Large intestine (tissue), 3 donors: ENCODE results near the gene ZCCHC7. TPM values are rescaled to one million over a fixed set of nuclear protein-coding genes. Genes with fewer than 3 reads are reported as not detected.

Source experiments
- DNase-seq, 2 donors: peaks; one replicate each; pipeline versions ENCODE4 v3.0.0 to v3.0.0-alpha.2; 2013
- H3K27ac ChIP-seq: one replicate; pipeline ENCODE4 v1.5.1; 2013; ENCODE audit warnings: low read length
- H3K27me3 ChIP-seq: 2 replicates; pipeline ENCODE4 v1.6.1; 2013; ENCODE audit warnings: low read length; ENCODE audit not compliant: control insufficient read depth, insufficient read depth
- H3K36me3 ChIP-seq: 2 replicates; pipeline ENCODE4 v1.6.1; 2013; ENCODE audit warnings: low read length; ENCODE audit not compliant: control insufficient read depth, insufficient read depth
- H3K4me1 ChIP-seq: one replicate; pipeline ENCODE4 v1.6.1; 2013; ENCODE audit warnings: low read length; ENCODE audit not compliant: control insufficient read depth, insufficient read depth
- H3K4me3 ChIP-seq: one replicate; pipeline ENCODE4 v1.5.1; 2013; ENCODE audit warnings: low read length
- H3K9me3 ChIP-seq: one replicate; pipeline ENCODE4 v1.6.1; 2013; ENCODE audit warnings: mild to moderate bottlenecking, low read depth, low read length, moderate library complexity; ENCODE audit not compliant: control insufficient read depth
- WGBS: methylation state at CpG from one replicate; pipeline ENCODE4 v1.1.5; 2013; ENCODE audit warnings: low lambda C conversion rate; ENCODE audit not compliant: insufficient coverage; 5-methylcytosine and 5-hydroxymethylcytosine counted together
- polyA plus RNA-seq: library from polyadenylated mRNA; unstranded; fragments of 120-200 nt; gene quantifications from one replicate; pipeline ENCODE4 v1.2.1, GENCODE V29; 2013

ZCCHC7 gene
- polyA plus RNA-seq, 1 donor: 15.0 TPM

DNA sequence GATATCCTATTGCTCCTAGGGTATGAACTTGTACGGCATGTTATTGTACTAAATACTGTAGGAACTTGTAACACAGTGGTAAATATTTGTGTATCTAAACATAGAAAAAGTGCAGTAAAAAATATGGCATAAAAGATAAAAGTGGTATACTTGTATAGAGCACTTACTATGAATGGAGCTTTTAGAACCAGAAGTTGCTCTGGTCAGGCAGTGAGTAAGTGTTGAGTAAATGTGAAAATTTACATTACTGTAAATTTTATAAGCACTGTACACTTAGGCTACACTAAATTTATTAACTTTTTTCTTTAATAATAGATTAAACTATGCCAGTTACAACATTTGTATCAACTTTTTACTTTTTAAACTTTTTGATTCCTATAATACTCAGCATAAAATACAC, 109.1 kb downstream of the ZCCHC7 start:
- Histone ChIP-seq H3K27me3 (no peaks in the 10 kb centered on the region), H3K4me1 (no peaks in the 10 kb centered on the region), H3K4me3 (no peak overlapping the region), H3K27ac (no peak overlapping the region), H3K9me3 (no peaks in the 10 kb centered on the region), H3K36me3 (peaks cover 2% of the 10 kb centered on the region)
- no peak for DNase-seq
- 100% methylated on average over 1 of the region's 1 CpG for WGBS

DNA sequence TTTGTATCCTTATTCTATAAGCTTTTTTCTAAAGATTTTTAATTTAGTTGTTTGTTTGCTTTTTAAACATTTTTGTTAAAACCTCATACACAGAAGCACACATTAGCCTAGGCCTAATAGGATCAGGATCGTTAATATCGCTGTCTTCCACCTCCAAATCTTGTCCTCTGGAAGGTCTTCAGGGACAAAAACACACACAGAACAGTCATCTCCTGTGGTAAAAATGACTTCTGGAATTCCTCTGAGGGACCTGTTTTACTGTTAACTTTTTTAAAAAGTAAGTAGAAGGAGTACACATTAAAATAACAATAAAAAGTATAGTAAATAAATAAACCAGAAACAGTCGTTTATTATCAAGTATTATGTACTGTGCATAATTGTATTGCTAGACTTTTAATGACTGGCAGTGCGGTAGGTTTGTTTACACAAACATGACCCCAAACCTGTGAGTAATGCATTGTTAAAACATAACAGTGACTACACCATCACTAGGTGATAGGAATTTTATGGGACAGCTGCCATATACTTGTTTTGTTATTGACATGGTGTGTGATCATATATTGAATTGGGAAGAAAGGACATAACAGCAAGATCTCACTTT, 109.6 kb downstream of the ZCCHC7 start:
- no peak overlapping the region for H3K27ac ChIP-seq
- no peak for DNase-seq
- H3K27me3 ChIP-seq: no peaks in the 10 kb centered on the region
- no peak overlapping the region for H3K4me3 ChIP-seq
- 80% methylated on average over 1 of the region's 4 CpGs for WGBS
- no peaks in the 10 kb centered on the region for H3K9me3 ChIP-seq
- H3K36me3 ChIP-seq: peaks cover 2% of the 10 kb centered on the region
- no peaks in the 10 kb centered on the region for H3K4me1 ChIP-seq

DNA sequence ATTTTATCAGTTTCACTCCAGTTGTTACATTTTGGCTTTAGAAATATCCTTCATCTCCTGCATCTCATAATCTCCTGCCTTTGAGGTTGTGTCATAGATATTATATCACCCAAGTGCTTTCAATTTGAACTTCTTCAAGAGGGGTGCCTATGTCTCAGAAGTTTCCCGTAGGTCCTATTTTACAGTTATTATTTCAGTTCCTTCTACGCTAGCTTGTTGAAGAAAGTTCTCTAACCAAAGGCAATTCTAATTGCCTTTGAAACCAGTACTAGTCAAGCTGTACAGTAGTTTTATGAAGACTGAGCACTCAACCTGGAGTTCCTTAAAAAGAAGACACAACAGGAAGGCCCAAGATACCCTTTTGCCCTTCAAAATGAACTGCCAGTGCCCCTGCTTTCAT, 116.4 kb downstream of the ZCCHC7 start:
- peaks cover 2% of the 10 kb centered on the region for H3K36me3 ChIP-seq
- no peak for DNase-seq
- no CpG with 5 or more reads among the region's 2 CpGs for WGBS
- no peaks in the 10 kb centered on the region for H3K9me3 ChIP-seq
- H3K27me3 ChIP-seq: no peaks in the 10 kb centered on the region
- no peak overlapping the region for H3K4me3 ChIP-seq
- H3K4me1 ChIP-seq: no peaks in the 10 kb centered on the region
- H3K27ac ChIP-seq: no peak overlapping the region

DNA sequence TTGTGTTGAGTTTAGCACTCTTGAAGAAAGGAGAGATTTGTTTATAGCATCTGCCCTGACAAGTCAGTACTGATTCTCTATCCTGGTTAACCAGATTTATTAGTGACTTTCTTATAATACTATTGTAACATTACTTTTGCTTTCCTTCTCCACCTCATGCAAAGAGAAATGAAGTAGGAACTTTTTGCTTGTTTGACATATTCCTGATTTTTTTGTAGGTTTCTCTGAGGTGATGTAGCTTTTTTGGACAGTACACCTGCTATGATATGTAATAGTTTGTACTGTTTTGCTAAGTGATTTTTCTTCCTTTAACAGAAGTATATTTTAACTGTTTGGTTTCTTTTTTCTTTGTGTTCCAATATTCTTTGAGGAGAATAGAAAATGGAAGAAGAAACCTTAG, 117.7 kb downstream of the ZCCHC7 start:
- Histone ChIP-seq H3K36me3 (peaks cover 2% of the 10 kb centered on the region), H3K27ac (no peak overlapping the region), H3K27me3 (no peaks in the 10 kb centered on the region), H3K4me1 (no peaks in the 10 kb centered on the region), H3K4me3 (no peak overlapping the region), H3K9me3 (no peaks in the 10 kb centered on the region)
- DNase-seq: no peak

DNA sequence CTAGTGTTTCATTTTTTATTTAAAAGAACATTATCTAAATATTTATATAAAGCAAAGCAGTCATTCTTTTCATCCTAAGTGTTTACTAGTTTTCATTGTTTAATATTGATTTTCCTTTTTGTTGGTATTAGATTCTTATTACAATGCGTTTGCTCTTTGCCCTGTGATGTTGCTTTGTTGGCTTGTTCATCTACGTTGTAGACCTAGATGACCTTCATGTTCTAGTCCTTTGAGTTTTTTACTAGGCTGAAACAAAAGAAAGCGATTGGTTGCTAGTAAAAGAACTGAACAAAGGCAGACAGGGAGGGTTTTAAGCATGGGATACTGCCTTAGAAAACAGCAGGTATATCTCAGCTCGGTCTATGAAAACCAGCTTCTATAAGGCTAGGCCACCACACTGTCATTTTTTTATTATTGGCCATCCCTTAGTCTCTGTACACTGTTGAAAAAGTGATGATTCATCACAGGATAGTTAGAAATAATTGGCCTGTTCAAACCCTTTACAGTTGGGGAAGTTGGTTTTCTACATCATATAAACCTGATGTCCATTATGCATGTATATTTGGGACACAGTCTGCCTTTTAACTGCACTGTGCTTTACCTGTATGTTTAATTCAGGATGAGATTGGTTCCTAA, 119.0 kb downstream of the ZCCHC7 start:
- Histone ChIP-seq H3K4me3 (no peak overlapping the region), H3K36me3 (no peaks in the 10 kb centered on the region), H3K4me1 (no peaks in the 10 kb centered on the region), H3K9me3 (no peaks in the 10 kb centered on the region), H3K27me3 (no peaks in the 10 kb centered on the region), H3K27ac (no peak overlapping the region)
- WGBS: 100% methylated on average over 2 of the region's 4 CpGs
- DNase-seq: no peak

DNA sequence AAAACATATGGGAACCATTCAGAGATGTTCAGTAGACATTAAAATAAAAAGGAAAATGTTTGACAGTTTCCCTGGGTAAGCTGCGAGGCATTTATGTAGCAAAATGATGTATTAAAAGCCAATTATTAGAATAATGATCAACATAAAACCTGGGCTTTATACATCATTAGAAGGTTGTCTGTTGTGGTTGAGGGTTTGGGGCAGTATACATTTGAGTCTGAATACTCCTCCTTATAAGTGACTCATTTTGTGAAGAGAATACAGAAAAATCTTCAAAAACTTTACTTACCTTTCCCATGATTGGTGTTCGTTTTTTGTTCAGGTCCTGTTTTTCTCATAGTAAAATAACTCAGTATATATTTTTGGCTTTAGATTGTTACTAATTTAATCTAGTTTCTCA, 119.5 kb downstream of the ZCCHC7 start:
- Histone ChIP-seq H3K27me3 (no peaks in the 10 kb centered on the region), H3K4me3 (no peak overlapping the region), H3K4me1 (no peaks in the 10 kb centered on the region), H3K9me3 (no peaks in the 10 kb centered on the region), H3K27ac (no peak overlapping the region), H3K36me3 (no peaks in the 10 kb centered on the region)
- WGBS: 100% methylated on average over 2 of the region's 2 CpGs
- no peak for DNase-seq

DNA sequence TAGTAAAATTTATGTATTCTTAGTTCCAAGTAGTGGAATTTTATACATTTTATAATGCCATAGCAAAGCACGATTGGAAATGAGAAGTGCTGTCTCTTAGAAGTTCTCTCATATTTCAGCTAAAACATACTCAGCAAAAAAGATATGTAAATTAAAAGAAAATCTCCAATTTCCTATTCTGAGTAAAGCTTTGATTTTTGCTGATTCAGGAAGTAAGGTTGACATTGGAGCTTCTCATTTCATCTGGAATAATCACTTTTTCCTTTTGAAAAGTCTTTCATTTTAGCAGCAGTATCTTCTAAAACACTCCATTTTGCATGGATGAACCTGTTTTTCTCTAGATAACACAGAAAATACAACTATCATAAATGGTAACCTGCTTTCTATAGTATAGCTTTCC, 121.0 kb downstream of the ZCCHC7 start:
- H3K27ac ChIP-seq: no peak overlapping the region
- no peaks in the 10 kb centered on the region for H3K27me3 ChIP-seq
- H3K9me3 ChIP-seq: no peaks in the 10 kb centered on the region
- no peak for DNase-seq
- H3K4me3 ChIP-seq: no peak overlapping the region
- WGBS: 80% methylated on average over 1 of the region's 1 CpG
- H3K36me3 ChIP-seq: no peaks in the 10 kb centered on the region
- H3K4me1 ChIP-seq: no peaks in the 10 kb centered on the region

DNA sequence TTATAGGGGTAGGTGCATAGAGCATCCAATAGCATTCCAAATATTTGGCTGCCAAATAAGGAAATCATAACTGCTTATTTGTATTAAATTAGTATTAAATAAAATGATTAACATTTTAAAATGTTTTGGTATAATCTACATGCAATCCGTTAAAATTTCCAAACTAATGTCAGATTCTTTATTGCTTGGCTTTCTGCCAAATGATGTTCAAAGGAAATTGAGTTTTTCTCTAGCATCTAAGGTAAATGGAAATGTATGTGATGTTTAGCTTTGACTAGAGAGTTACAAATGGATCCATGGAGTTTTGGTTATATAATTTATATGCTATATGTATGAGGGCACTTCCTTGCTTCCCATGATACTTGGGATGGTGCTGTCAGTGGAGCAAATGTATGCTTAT, 121.7 kb downstream of the ZCCHC7 start:
- Histone ChIP-seq H3K27me3 (no peaks in the 10 kb centered on the region), H3K27ac (no peak overlapping the region), H3K9me3 (no peaks in the 10 kb centered on the region), H3K36me3 (no peaks in the 10 kb centered on the region), H3K4me3 (no peak overlapping the region), H3K4me1 (no peaks in the 10 kb centered on the region)
- WGBS: 100% methylated on average over 1 of the region's 1 CpG
- DNase-seq: no peak

DNA sequence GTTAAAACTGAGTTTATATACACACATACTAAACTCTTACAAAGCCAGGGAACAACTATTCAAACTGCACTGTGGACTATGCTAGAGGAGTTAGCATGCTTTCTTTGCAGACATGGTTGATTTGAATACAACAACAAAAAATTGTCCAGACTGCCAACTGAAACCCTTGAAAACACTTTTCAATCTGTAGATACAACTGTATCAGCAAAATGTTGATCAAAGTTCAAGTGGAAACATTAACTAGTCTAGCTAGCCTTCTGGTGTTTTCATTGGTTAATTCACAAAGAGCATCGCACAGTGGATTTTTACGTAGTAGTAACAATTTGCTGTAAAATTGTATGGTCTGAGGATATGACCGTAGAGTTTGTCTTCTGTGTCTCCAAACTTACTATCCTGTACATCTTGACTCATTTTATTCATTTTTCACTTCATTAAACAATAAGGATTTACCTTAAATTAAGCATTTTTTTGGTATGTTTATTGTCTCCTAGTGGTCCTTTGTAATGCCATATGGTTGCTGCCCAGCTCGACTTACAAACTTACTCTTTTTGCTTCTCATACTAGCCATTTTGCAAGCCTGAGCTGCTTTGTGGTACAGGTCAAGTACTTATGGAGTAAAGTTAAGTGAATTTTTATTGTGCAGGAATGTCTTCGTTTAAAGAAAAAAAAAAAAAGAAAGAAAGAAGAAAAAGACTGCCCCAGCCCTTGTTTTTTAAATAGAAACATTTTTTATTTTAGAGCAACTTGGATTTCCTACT, 123.4 kb downstream of the ZCCHC7 start:
- H3K4me3 ChIP-seq: no peak overlapping the region
- H3K27me3 ChIP-seq: no peaks in the 10 kb centered on the region
- 80% methylated on average over 2 of the region's 5 CpGs for WGBS
- no peaks in the 10 kb centered on the region for H3K36me3 ChIP-seq
- no peaks in the 10 kb centered on the region for H3K9me3 ChIP-seq
- H3K27ac ChIP-seq: no peak overlapping the region
- no peaks in the 10 kb centered on the region for H3K4me1 ChIP-seq
- DNase-seq: no peak

DNA sequence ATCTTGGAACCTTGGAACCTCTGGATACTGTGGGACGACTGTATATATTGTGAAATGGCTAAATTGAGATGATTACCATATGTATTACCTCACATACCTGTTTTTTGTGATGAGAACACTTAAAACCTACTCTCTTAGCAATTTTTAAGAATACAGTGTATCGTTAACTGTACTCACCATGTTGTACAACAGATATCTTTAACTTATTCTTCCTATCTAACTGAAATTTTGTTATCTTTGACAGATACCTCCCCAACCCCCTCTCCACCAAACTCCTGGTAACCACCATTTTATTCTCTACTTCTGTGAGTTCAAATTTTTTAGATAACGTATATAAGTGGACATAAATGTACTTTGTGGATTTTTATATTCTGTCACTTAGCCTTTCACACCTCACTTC, 126.5 kb downstream of the ZCCHC7 start:
- H3K4me3 ChIP-seq: no peak overlapping the region
- no CpG with 5 or more reads among the region's 3 CpGs for WGBS
- H3K27me3 ChIP-seq: no peaks in the 10 kb centered on the region
- H3K27ac ChIP-seq: no peak overlapping the region
- no peak for DNase-seq
- no peaks in the 10 kb centered on the region for H3K4me1 ChIP-seq
- H3K36me3 ChIP-seq: peaks cover 2% of the 10 kb centered on the region
- no peaks in the 10 kb centered on the region for H3K9me3 ChIP-seq
